A549 (cell line): ENCODE data around the gene PFN3. TPM values are rescaled to one million over a fixed set of nuclear protein-coding genes. Genes with fewer than 3 reads are reported as not detected.
A peak's percentile ranks its signal among the peaks of the same experiment; 100 is the strongest.

Experiments used
- ATAC-seq, 2 experiments: fragments of 200-7000 bp in 1 of 2; fragments of >200 bp in 1 of 2; cut with Nextera tagmentation in 1 of 2; cut with Tn5 transposase in 1 of 2; 3 replicates each; pipeline versions ENCODE4 v1.8.0 to v1.9.1; 2018 to 2020; ENCODE audit warnings: mild to moderate bottlenecking in 1 of 2, moderate library complexity in 1 of 2
- CTCF ChIA-PET: fragments of 300-600 bp; sonication (Branson Sonifier 250); formaldehyde crosslinking; extraction: SDS; loops from one replicate; lab custom pipeline; 2021; ENCODE audit warnings: antibody characterized with exemption, inconsistent platforms; lab: Yijun Ruan, JAX
- POLR2A ChIA-PET: fragments of 350-600 bp; formaldehyde crosslinking; extraction: SDS; loops from one replicate; lab custom pipeline; 2021; ENCODE audit warnings: antibody characterized with exemption, inconsistent platforms; lab: Yijun Ruan, JAX
- DNase-seq, 2 experiments: peaks; one replicate each; pipeline versions ENCODE4 v3.0.0 to v3.0.0-alpha.2; 2011 to 2016; ENCODE audit warnings: low read depth in 1 of 2, low spot score in 1 of 2
- FAIRE-seq: peaks from 2 replicates; lab custom pipeline; 2011; peaks lifted over from hg19 to GRCh38; lab: Jason Lieb, UNC
- H3K27ac ChIP-seq, 2 experiments: fragments of >200 bp; sonication (Bioruptor Twin); formaldehyde crosslinking; 3 replicates each; pipeline ENCODE4 v1.5.1; 2016 to 2017
- H3K4me1 ChIP-seq: fragments of >200 bp; sonication (Bioruptor Twin); formaldehyde crosslinking; 3 replicates; pipeline ENCODE4 v1.6.1; 2016
- H3K4me2 ChIP-seq: fragments of >200 bp; sonication (Bioruptor Twin); formaldehyde crosslinking; 3 replicates; pipeline ENCODE4 v1.6.1; 2016
- H3K4me3 ChIP-seq: fragments of >200 bp; sonication (Bioruptor Twin); formaldehyde crosslinking; 3 replicates; pipeline ENCODE4 v1.5.1; 2016
- H3K9me3 ChIP-seq: fragments of >200 bp; sonication (Bioruptor Twin); formaldehyde crosslinking; 3 replicates; pipeline ENCODE4 v1.6.1; 2016
- CBX8 ChIP-seq: fragments of 200-600 bp; sonication (generic); IDR thresholded peaks from 2 replicates; pipeline ENCODE4 v1.6.1; 2016
- CHD4 ChIP-seq: fragments of 200-600 bp; sonication (generic); IDR thresholded peaks from 2 replicates; pipeline ENCODE4 v1.6.1; 2016; ENCODE audit warnings: antibody characterized with exemption, mild to moderate bottlenecking, borderline replicate concordance
- EHMT2 ChIP-seq: fragments of 200-600 bp; sonication (generic); IDR thresholded peaks from 2 replicates; pipeline ENCODE4 v1.6.1; 2016; ENCODE audit warnings: antibody characterized with exemption, low read depth, mild to moderate bottlenecking, moderate library complexity
- FOSB ChIP-seq: fragments of 250-450 bp; sonication (Bioruptor Pico); IDR thresholded peaks from 2 replicates; pipeline ENCODE4 v1.5.0; 2020; ENCODE audit warnings: mild to moderate bottlenecking, moderate library complexity
- HDAC2 ChIP-seq: fragments of 200-600 bp; sonication (generic); IDR thresholded peaks from 2 replicates; pipeline ENCODE4 v1.6.1; 2016
- HEYL ChIP-seq: fragments of 250-450 bp; sonication (Bioruptor Pico); IDR thresholded peaks from 2 replicates; pipeline ENCODE4 v1.8.0; 2021; ENCODE audit warnings: mild to moderate bottlenecking, moderate library complexity
- HOXA7 ChIP-seq: fragments of 250-450 bp; sonication (Bioruptor Pico); IDR thresholded peaks from 2 replicates; pipeline ENCODE4 v1.5.0; 2020; ENCODE audit warnings: mild to moderate bottlenecking, moderate library complexity
- HOXB13 ChIP-seq: fragments of 250-450 bp; sonication (Bioruptor Pico); IDR thresholded peaks from 2 replicates; pipeline ENCODE4 v1.5.0; 2020; ENCODE audit warnings: low read depth, mild to moderate bottlenecking, moderate library complexity
- HOXB5 ChIP-seq: fragments of 250-450 bp; sonication (Bioruptor Pico); IDR thresholded peaks from 2 replicates; pipeline ENCODE4 v1.5.0; 2020; ENCODE audit warnings: mild to moderate bottlenecking, moderate library complexity
- KDM1A ChIP-seq: fragments of 200-600 bp; sonication (generic); IDR thresholded peaks from 2 replicates; pipeline ENCODE4 v1.6.1; 2016; ENCODE audit warnings: low read depth, mild to moderate bottlenecking
- KDM5A ChIP-seq: fragments of 200-600 bp; sonication (generic); IDR thresholded peaks from 2 replicates; pipeline ENCODE4 v1.6.1; 2016; ENCODE audit warnings: antibody characterized with exemption, mild to moderate bottlenecking
- MAX ChIP-seq: IDR thresholded peaks from 2 replicates; pipeline ENCODE4 v1.6.1; 2012
- MAZ ChIP-seq: fragments of 150-350 bp; IDR thresholded peaks from 2 replicates; pipeline ENCODE4 v1.6.1; 2014; ENCODE audit warnings: antibody characterized with exemption, low read depth, low read length, borderline replicate concordance
- PHF8 ChIP-seq: fragments of 200-600 bp; sonication (generic); IDR thresholded peaks from 2 replicates; pipeline ENCODE4 v1.6.1; 2016; ENCODE audit warnings: low read depth, mild to moderate bottlenecking, antibody characterized with exemption, moderate library complexity, borderline replicate concordance
- POLR2AphosphoS2 ChIP-seq: conservative IDR thresholded peaks from 2 replicates; pipeline ENCODE4 v1.6.1; 2012; ENCODE audit warnings: low read length, improper control_type of control experiment, inconsistent platforms
- RCOR1 ChIP-seq: fragments of 150-350 bp; IDR thresholded peaks from 2 replicates; pipeline ENCODE4 v1.6.1; 2014; ENCODE audit warnings: antibody characterized with exemption, low read length, low read depth
- RFX5 ChIP-seq: fragments of 450-650 bp; IDR thresholded peaks from 2 replicates; pipeline ENCODE4 v1.7.1; 2014; ENCODE audit warnings: antibody characterized with exemption, mild to moderate bottlenecking, moderate library complexity
- RNF2 ChIP-seq: fragments of 200-600 bp; sonication (generic); IDR thresholded peaks from 2 replicates; pipeline ENCODE4 v1.6.1; 2016; ENCODE audit warnings: low read depth, mild to moderate bottlenecking, antibody characterized with exemption, moderate library complexity, borderline replicate concordance
- TP53 ChIP-seq: fragments of 250-450 bp; sonication (Bioruptor Pico); IDR thresholded peaks from 2 replicates; pipeline ENCODE4 v1.5.0; 2021; ENCODE audit warnings: mild to moderate bottlenecking, moderate library complexity
- USF2 ChIP-seq: fragments of 450-650 bp; IDR thresholded peaks from 2 replicates; pipeline ENCODE4 v1.6.1; 2014; ENCODE audit warnings: antibody characterized with exemption
- ZC3H11A ChIP-seq: fragments of 450-650 bp; IDR thresholded peaks from 2 replicates; pipeline ENCODE4 v1.6.1; 2014; ENCODE audit warnings: antibody characterized with exemption, mild to moderate bottlenecking
- ZFP36 ChIP-seq: fragments of 450-650 bp; IDR thresholded peaks from 2 replicates; pipeline ENCODE4 v1.6.1; 2014; ENCODE audit warnings: borderline replicate concordance; ENCODE audit not compliant: partially characterized antibody
- ZNF302 ChIP-seq: fragments of 250-450 bp; sonication (Bioruptor Pico); IDR thresholded peaks from 2 replicates; pipeline ENCODE4 v1.9.0; 2021; ENCODE audit warnings: inconsistent platforms, mild to moderate bottlenecking, moderate library complexity
- ZSCAN20 ChIP-seq: fragments of 250-450 bp; sonication (Bioruptor Pico); IDR thresholded peaks from 2 replicates; pipeline ENCODE4 v1.8.0; 2022; ENCODE audit warnings: mild to moderate bottlenecking, moderate library complexity
- whole genome bisulfite sequencing: methylation state at CpG from one replicate; pipeline ENCODE4 v1.1.6; 2017; ENCODE audit errors: missing lambda C conversion rate; 5-methylcytosine and 5-hydroxymethylcytosine counted together
- polyA plus RNA-seq, 4 experiments: library from polyadenylated mRNA; depleted of rRNA in 3 of 4; stranded (reverse); fragments of >200 nt; fragmentation: RNase III in 1 of 4; extraction: RNeasy Plus Mini Kit Qiagen cat#74134 plus additional on column Dnase treatment in 1 of 4; gene quantifications; 2 replicates in 3 of 4; 3 replicates in 1 of 4; pipeline ENCODE4 v1.2.3, GENCODE V29; 2011 to 2017
- TF ChIP-seq, protein P1 (sequence below): fragments of 150-350 bp; IDR thresholded peaks from 2 replicates; pipeline ENCODE4 v1.6.1; 2014; ENCODE audit warnings: low read depth, mild to moderate bottlenecking, low read length

PFN3 gene
- polyA plus RNA-seq, 2 of the 4 experiments (the other 2 are of a cell fraction), result not detected

GRCh38 chr5:177367323-177367848, 33.1 kb downstream of the PFN3 start:
- WGBS, result 77% methylated on average over 34 of the region's 46 CpGs
- POLR2A ChIA-PET, result no interaction called here
- no peak overlapping the region for H3K4me3 ChIP-seq

DNA sequence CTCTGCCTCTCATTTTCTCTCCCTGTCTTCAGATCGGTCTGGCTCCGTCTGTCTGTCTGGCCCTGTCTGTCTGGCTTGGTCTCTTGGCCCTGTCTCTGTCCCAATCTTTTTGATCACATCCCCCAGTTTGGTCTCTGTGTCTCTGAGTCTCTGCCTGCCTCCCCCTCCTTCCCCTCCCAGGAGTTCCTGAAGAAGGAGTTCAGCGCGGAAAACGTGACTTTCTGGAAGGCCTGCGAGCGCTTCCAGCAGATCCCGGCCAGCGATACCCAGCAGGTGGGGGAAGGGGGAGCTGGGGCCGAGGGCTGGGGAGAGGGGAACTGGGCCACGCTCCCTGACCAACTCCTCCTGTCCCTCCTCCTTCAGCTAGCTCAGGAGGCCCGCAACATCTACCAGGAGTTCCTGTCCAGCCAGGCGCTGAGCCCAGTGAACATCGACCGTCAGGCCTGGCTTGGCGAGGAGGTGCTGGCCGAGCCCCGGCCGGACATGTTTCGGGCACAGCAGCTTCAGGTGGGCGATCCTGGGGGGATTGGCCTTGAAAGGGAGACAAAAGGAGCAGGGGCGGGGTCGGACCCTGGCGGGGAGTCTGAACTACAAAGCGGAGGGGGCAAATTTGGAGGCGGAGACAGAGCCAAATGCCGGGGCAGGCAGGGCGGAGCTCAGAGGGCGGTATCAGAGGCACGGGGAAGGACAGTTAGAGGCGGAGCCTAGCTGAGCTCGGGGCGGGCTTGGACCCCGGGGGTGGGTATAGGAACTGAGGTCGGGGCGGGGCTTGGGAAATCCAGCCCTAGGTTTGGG, 33.7 kb downstream of the PFN3 start:
- TF ChIP-seq CHD4 (no peak), MAZ (no peak), CBX8 (no peak), MAX (no peak), RFX5 (no peak), POLR2AphosphoS2 (no peak), USF2 (no peak), ZSCAN20 (CRISPR knock-in tag) (no peak), RCOR1 (no peak), FOSB (no peak), KDM5A (no peak), HDAC2 (no peak), ZNF302 (CRISPR knock-in tag) (no peak), RNF2 (no peak), ZC3H11A (no peak), HEYL (CRISPR knock-in tag) (no peak), EHMT2 (no peak)
- TF ChIP-seq, protein P1, sequence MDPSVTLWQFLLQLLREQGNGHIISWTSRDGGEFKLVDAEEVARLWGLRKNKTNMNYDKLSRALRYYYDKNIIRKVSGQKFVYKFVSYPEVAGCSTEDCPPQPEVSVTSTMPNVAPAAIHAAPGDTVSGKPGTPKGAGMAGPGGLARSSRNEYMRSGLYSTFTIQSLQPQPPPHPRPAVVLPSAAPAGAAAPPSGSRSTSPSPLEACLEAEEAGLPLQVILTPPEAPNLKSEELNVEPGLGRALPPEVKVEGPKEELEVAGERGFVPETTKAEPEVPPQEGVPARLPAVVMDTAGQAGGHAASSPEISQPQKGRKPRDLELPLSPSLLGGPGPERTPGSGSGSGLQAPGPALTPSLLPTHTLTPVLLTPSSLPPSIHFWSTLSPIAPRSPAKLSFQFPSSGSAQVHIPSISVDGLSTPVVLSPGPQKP, result no peak
- Histone ChIP-seq H3K4me1 (peaks cover 15% of the 10 kb centered on the region; the same call in 2 of the 3 replicates), H3K4me3 (no peak overlapping the region), H3K9me3 (no peaks in the 10 kb centered on the region), H3K27ac (no peak overlapping the region), H3K4me2 (0 out of 3 replicates have a peak overlapping the region, but pooled peaks have one; percentile 10)
- no peak for FAIRE-seq
- CTCF ChIA-PET, result interaction anchor here (0.6 to 33.9 kb wide), 9 partner anchors 11 to 90 kb away, joined by 3 to 1107 read pairs (median 4); partner anchors contain the start of genes F12, PFN3 and SLC34A1
- POLR2A ChIA-PET, result no interaction called here
- DNase-seq, result no peak
- ATAC-seq, result peak in 1 of 2 experiments; percentile 8; a peak in 1 of 6 replicates
- WGBS, result 79% methylated on average over 24 of the region's 36 CpGs

More at GRCh38 chr5:177367323-177367848, 33.1 kb downstream of the PFN3 start:
- Histone ChIP-seq H3K9me3 (no peaks in the 10 kb centered on the region), H3K4me2 (0 out of 3 replicates have a peak overlapping the region, but pooled peaks have one; percentile 10), H3K27ac (no peak overlapping the region), H3K4me1 (peaks cover 20% of the 10 kb centered on the region; the same call in 2 of the 3 replicates)
- DNase-seq, result no peak
- ATAC-seq, result no peak
- no peak for TF ChIP-seq HOXB13 (CRISPR knock-in tag)
- TF ChIP-seq ZFP36, result no peak
- TF ChIP-seq TP53 (CRISPR knock-in tag), result no peak
- no peak for TF ChIP-seq HOXB5
- TF ChIP-seq PHF8, result no peak
- no peak for TF ChIP-seq HOXA7 (CRISPR knock-in tag)
- no peak for TF ChIP-seq ZSCAN20 (CRISPR knock-in tag)
- no peak for TF ChIP-seq KDM1A
- CTCF ChIA-PET, result interaction anchor here (0.9 to 33.9 kb wide), 8 partner anchors 12 to 89 kb away, joined by 3 to 1107 read pairs (median 9); partner anchors contain the start of genes F12, PFN3 and SLC34A1
- no peak for FAIRE-seq
